ENCODE results near the gene S100A16.
A peak's percentile ranks its signal among the peaks of the same experiment; 100 is the strongest.
"Not testable (repeated sequence)": the region's sequence is repeated elsewhere in the genome, so short reads cannot be mapped to it uniquely, and the experiment has no call there.

S100A16 gene

DNA sequence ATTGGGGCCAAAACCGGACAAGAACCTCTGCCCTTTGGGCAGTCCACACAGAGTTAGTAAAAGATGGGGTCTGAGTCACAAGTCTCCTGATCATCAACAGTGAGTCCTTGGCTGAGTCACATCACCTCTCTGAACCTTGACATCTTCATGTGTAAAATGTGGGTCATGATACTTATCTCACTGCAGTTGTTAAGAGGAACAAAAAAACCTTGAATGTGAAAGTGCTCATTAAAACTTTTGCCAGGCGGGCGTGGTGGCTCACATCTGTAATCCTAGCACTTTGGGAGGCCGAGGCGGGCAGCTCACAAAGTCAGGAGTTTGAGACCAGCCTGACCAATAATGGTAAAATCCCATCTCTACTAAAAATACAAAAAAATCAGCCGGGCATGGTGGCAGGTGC is 15.7 kb downstream of the S100A16 start:
- DNase-seq (ENCODE audit: low read depth), result peak; percentile 62
- no peak overlapping the region for H3K4me3 ChIP-seq (ENCODE audit: low read length)
- TF ChIP-seq, protein P1, sequence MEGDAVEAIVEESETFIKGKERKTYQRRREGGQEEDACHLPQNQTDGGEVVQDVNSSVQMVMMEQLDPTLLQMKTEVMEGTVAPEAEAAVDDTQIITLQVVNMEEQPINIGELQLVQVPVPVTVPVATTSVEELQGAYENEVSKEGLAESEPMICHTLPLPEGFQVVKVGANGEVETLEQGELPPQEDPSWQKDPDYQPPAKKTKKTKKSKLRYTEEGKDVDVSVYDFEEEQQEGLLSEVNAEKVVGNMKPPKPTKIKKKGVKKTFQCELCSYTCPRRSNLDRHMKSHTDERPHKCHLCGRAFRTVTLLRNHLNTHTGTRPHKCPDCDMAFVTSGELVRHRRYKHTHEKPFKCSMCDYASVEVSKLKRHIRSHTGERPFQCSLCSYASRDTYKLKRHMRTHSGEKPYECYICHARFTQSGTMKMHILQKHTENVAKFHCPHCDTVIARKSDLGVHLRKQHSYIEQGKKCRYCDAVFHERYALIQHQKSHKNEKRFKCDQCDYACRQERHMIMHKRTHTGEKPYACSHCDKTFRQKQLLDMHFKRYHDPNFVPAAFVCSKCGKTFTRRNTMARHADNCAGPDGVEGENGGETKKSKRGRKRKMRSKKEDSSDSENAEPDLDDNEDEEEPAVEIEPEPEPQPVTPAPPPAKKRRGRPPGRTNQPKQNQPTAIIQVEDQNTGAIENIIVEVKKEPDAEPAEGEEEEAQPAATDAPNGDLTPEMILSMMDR (IDR thresholded peaks at IDR 0.05; ENCODE audit: insufficient read depth, low read depth, low read length, missing control alignments), result no peak

DNA sequence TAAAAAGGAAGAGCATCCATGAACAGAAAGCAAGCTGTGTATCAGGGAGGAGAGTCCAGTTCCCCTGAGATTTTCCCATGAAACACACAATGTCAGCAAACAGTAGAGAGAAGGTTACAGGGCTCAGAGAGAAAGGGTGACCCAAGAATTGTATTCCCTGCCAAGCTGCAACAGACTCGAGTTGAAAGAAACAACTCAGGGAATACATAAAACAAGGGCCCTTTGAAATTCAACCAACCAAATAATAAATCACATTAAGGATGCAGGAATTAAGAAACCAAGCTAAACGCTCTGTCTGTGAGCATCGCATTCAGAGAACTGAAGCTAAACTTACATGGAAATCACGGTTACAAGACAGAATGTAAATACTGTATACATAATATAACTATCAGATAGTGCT is 20.2 kb downstream of the S100A16 start:
- TF ChIP-seq, protein P1 (IDR thresholded peaks at IDR 0.05; ENCODE audit: insufficient read depth, low read depth, low read length, missing control alignments), result no peak
- no peak overlapping the region for H3K4me3 ChIP-seq (ENCODE audit: low read length)
- no peak for DNase-seq (ENCODE audit: low read depth)

DNA sequence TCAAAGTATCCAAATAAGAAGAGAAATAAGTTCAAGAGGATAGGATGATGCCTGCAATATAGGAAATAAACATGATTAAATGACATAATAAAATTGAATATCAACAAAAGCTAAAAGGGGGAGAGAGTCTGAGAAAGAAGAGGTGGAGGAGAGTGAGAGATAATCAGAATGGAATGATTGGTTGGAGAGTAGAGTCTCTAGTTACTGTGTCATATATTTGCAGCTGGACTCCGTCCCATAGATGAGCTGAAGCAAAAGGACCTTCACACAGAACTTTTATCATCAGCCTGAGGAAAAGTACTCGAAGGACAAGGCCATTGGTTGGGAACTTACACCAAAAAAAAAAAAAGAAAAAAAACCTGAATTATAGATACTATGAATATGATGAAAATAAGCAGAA is 24.5 kb downstream of the S100A16 start:
- no peak for DNase-seq (ENCODE audit: low read depth)
- H3K4me3 ChIP-seq (ENCODE audit: low read length), result no peak overlapping the region
- TF ChIP-seq, protein P1 (IDR thresholded peaks at IDR 0.05; ENCODE audit: insufficient read depth, low read depth, low read length, missing control alignments), result no peak

DNA sequence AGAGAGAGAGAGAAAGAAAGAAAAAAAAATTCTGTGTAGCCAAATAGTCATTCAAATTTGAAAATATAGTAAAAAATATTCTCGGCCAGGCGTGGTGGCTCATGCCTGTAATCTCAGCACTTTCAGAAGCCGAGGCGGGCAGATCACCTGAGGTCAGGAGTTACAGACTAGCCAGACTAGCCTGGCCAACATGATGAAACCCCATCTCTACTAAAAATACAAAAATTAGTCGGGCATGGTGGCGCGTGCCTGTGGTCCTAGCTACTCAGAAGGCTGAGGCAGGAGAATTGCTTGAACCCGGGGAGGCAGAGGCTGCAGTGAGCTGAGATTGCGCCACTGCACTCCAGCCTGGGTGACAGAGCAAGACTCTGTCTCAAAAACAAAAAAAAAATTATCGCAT is 24.9 kb downstream of the S100A16 start:
- H3K4me3 ChIP-seq (ENCODE audit: low read length); DNase-seq (ENCODE audit: low read depth): not testable (repeated sequence)

DNA sequence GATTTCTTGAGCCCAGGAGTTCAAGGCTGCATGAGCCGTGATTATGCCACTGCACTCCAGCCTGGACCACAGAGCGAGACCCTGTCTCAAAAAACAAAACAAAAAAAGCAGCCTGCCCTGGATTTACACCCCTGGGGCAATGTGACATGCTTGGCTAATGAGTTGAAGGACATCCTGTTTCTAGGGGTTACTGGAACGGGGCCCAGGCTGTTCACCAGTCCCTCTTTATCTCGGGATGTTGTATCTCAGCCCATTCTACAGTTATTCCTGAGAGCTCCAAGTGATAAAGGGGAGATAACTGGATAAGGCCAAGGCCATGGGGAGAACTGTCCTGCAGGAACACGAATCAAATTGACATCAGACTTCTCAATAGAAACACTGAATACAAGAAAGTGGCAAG is 25.6 kb downstream of the S100A16 start:
- H3K4me3 ChIP-seq (ENCODE audit: low read length), result no peak overlapping the region
- DNase-seq (ENCODE audit: low read depth), result no peak
- TF ChIP-seq, protein P1 (IDR thresholded peaks at IDR 0.05; ENCODE audit: insufficient read depth, low read depth, low read length, missing control alignments), result no peak

DNA sequence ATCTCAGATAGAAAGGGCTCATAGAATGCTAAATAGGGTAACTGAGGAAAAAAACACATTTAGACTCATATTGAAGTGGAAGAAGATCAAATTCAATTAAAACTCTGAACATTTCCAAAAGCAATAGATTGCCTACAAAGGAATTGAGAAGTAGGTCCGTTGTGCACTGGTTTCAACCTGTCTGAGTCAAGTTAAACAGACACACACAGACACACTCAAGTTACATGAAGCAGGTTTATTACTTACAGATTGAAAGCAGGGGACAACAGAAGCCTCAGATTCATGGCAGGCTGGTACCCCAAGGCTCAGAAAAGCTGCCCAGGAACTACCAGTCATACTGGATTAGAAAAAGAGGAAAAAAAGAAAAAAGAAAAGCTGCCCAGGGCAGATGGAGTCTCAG is 26.6 kb downstream of the S100A16 start:
- H3K4me3 ChIP-seq (ENCODE audit: low read length), result no peak overlapping the region
- DNase-seq (ENCODE audit: low read depth), result no peak
- TF ChIP-seq, protein P1 (IDR thresholded peaks at IDR 0.05; ENCODE audit: insufficient read depth, low read depth, low read length, missing control alignments), result no peak

DNA sequence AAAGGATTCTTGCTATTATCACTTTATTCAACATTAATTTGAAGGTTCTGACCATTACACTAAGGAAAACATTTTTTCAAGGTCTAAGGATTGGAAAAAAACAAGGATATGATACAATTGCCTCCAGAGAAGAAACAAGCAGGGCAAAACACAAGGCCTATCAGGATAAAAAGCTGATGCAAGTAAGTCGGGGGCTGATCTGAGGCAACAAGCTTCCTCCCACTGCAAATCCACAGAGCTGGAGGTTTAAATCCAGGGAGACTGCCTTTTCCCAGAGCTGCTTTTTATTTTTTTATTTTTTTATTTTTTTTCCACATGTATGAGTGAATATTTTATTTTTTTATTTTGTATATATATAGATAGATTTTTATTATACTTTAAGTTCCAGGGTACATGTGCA is 27.9 kb downstream of the S100A16 start:
- TF ChIP-seq, protein P1 (IDR thresholded peaks at IDR 0.05; ENCODE audit: insufficient read depth, low read depth, low read length, missing control alignments), result no peak
- H3K4me3 ChIP-seq (ENCODE audit: low read length), result no peak overlapping the region
- no peak for DNase-seq (ENCODE audit: low read depth)

DNA sequence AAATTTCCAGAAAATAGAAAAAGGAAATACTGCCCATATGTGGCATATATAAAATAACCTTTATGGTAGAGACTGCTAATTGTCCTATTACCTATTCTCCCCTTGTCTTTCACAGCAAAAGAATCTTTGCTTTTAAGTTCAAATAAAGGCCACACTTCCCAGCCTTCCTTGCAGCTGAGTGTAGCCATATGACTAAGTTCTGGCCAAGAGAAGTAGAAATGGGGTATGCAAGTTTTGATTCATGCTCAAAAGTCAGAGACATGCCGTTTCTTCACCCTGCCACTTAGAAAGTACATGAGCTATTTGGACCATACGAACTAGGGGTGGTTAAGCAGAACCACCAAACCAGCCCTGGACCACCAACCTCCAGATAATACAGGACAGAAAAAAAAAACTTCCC is 29.0 kb downstream of the S100A16 start:
- TF ChIP-seq, protein P1 (IDR thresholded peaks at IDR 0.05; ENCODE audit: insufficient read depth, low read depth, low read length, missing control alignments), result no peak
- DNase-seq (ENCODE audit: low read depth), result no peak
- H3K4me3 ChIP-seq (ENCODE audit: low read length), result no peak overlapping the region

DNA sequence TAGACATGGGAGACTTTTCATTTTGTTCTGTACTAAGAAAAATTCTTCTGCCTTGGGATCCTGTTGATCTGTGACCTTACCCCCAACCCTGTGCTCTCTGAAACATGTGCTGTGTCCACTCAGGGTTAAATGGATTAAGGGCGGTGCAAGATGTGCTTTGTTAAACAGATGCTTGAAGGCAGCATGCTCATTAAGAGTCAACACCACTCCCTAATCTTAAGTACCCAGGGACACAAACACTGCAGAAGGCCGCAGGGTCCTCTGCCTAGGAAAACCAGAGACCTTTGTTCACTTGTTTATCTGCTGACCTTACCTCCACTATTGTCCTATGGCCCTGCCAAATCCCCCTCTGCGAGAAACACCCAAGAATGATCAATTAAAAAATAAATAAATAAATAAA is 29.4 kb downstream of the S100A16 start:
- DNase-seq (ENCODE audit: low read depth); H3K4me3 ChIP-seq (ENCODE audit: low read length): not testable (repeated sequence)

DNA sequence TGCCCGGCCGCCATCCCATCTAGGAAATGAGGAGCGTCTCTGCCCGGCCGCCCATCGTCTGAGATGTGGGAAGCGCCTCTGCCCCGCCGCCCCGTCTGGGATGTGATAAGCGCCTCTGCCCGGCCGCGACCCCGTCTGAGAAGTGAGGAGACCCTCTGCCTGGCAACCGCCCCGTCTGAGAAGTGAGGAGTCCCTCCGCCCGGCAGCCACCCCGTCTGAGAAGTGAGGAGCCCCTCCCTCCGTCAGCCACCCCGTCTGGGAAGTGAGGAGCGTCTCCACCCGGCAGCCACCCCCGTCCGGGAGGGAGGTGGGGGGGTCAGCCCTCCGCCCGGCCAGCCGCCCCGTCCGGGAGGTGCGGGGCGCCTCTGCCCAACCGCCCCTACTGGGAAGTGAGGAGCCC is 30.1 kb downstream of the S100A16 start:
- DNase-seq (ENCODE audit: low read depth); H3K4me3 ChIP-seq (ENCODE audit: low read length): not testable (repeated sequence)
